PFSK-1 (cell line): Measurements from ENCODE around the gene CST9.

Source experiments
- FOXP2 ChIP-seq: optimal IDR thresholded peaks from 2 replicates; pipeline ENCODE3; 2011; ENCODE audit warnings: borderline replicate concordance, control low read depth, inconsistent platforms; ENCODE audit not compliant: insufficient read depth; ENCODE audit errors: extremely low read length, extremely low read depth
- POLR2AphosphoS5 ChIP-seq: IDR thresholded peaks from 2 replicates; pipeline ENCODE4 v1.6.1; 2012; ENCODE audit warnings: low read depth, mild to moderate bottlenecking, control low read depth, low read length, moderate library complexity
- REST ChIP-seq, 2 experiments: IDR thresholded peaks; 2 replicates each; pipeline versions ENCODE4 v1.6.1 to v1.8.0; 2011 to 2012; ENCODE audit warnings: low read depth in 2 of 2, low read length in 2 of 2, control low read depth in 1 of 2, inconsistent platforms in 1 of 2, mild to moderate bottlenecking in 1 of 2, moderate library complexity in 1 of 2; ENCODE audit not compliant: insufficient read depth in 1 of 2
- SIN3A ChIP-seq: IDR thresholded peaks from 2 replicates; pipeline ENCODE4 v1.6.1; 2012; ENCODE audit warnings: mild to moderate bottlenecking, low read length, moderate library complexity, borderline replicate concordance; ENCODE audit not compliant: insufficient read depth
- TAF1 ChIP-seq: IDR thresholded peaks from 2 replicates; pipeline ENCODE4 v1.6.1; 2012; ENCODE audit warnings: low read length, control low read depth, borderline replicate concordance; ENCODE audit not compliant: insufficient read depth

Gene CST9

DNA sequence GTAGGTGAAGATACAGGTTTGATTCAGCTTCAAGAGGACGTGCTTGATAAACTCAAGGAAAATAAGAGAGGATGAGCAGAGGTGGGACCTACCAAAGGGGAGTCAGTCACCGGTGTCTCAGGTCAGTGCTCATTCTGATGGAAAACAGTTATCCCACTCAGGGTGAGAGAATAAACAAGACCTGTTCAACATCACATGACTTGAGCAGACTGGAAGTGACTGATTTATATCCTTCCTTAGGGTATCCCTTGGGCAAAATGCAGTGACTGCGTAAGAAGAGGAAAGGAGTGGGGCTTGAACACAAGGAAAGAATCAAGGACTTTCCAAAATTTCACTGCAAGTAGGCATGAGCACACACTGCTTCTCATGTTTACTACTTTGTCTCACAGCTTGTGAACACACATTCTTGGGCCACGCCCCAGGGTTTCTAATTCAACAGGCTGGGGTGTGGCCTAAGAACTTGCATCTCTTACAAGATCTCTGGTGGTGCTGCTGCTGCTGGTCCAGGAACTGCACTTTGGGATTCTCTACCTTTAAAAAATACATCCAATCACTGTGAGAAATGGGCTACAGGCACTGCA is 20.4 kb upstream of the CST9 start:
- TF ChIP-seq REST (IDR thresholded peaks at IDR 0.05; ENCODE audit: insufficient read depth in 1 of 2, low read depth in 2 of 2, low read length in 2 of 2) (no peak), FOXP2 (no peak), POLR2AphosphoS5 (no peak), TAF1 (no peak), SIN3A (no peak)

DNA sequence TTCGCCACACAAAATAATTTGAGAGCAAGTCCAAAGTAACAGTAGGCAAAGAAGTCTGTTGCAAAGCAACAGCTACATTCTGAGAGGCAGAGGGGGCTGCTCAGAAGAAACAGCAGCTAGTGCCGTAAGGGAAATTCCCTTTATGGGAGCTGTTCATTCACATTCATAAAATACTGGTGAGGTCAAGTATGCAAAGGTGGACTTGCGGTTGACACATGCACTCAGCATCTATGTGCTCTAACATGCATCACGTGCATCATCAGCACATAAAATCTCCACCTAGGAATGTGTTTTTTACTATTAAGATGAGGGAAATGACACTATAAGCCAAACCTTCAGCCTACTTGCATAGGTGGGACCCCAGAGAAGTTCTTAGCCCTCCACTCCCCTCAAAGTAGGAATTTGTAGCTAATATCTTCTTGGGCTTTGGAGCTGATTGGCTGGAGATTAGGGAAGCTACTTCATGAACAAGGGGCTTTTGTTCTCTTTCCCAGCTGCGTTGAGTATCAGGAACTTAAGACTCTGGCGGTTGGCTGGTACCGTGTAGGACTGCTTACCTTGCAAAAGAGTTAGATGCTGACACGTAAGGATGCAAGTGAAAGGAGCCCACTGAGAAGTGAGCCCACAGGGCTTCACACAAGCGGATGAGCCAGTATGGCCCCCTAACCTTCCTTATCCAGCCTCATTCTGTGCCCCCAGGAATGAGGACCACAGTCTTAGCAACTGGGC is 19.7 kb upstream of the CST9 start:
- TF ChIP-seq FOXP2: no peak
- TF ChIP-seq SIN3A: no peak
- TF ChIP-seq TAF1: no peak
- no peak for TF ChIP-seq POLR2AphosphoS5

- TF ChIP-seq TAF1: no peak
- no peak for TF ChIP-seq FOXP2
- TF ChIP-seq POLR2AphosphoS5: no peak
- no peak for TF ChIP-seq SIN3A
- TF ChIP-seq REST (IDR thresholded peaks at IDR 0.05; ENCODE audit: insufficient read depth in 1 of 2, low read depth in 2 of 2, low read length in 2 of 2): no peak
These were observed 18.6 kb upstream of the CST9 start for GRCh38 chr20:23624324-23624691.

GRCh38 chr20:23623666-23624323 is 18.1 kb upstream of the CST9 start:
- TF ChIP-seq POLR2AphosphoS5 (no peak), FOXP2 (no peak), TAF1 (no peak), REST (IDR thresholded peaks at IDR 0.05; ENCODE audit: insufficient read depth in 1 of 2, low read depth in 2 of 2, low read length in 2 of 2) (no peak), SIN3A (no peak)

DNA sequence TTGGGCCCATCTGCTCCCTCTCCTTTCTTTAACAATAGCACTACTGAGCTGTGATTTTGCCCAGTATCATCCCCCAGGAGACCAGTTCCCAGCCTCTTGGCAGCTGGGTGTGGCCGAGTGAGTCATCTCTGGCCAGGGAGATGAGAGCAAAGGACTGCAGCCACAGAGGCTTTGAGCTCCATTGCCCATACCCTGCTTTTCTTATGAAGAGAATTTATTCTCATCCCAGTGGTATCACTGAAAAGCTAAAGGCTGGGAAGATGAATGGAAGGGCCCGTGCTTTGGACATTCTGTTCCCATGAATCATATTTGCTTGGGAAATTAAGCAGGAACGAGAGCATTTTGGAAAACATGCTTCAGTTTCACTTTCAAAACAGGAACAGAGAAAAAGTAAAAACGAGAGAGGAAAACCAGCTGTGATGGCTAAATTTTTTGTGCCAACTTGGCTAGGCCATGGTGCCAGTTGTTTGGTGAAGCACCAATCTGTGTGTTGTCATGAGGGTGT is 17.2 kb upstream of the CST9 start:
- TF ChIP-seq POLR2AphosphoS5 (no peak), TAF1 (no peak), REST (IDR thresholded peaks at IDR 0.05; ENCODE audit: insufficient read depth in 1 of 2, low read depth in 2 of 2, low read length in 2 of 2) (no peak), SIN3A (no peak), FOXP2 (no peak)
